ENCODE measurements around the gene JDP2.
"Not testable (repeated sequence)": the region's sequence is repeated elsewhere in the genome, so short reads cannot be mapped to it uniquely, and the experiment has no call there.

The JDP2 gene

GRCh38 chr14:75427482-75428229 is at the start of gene JDP2:
JDP2 (plus strand) TSS chr14:75428022; CDS start chr14:75437921, 9,899 bp downstream.
- peak in 1 of 2 donors; percentile 8 for DNase-seq (ENCODE audit: low read depth in 2 of 2)

- DNase-seq (ENCODE audit: low read depth in 2 of 2): no peak
Observed at GRCh38 chr14:75379246-75379929, 48.4 kb upstream of the JDP2 start.

GRCh38 chr14:75379930-75380270 is 47.9 kb upstream of the JDP2 start:
- no peak for DNase-seq (ENCODE audit: low read depth in 2 of 2)

- no peak for DNase-seq (ENCODE audit: low read depth in 2 of 2)
Observed at GRCh38 chr14:75380656-75381055, 47.2 kb upstream of the JDP2 start.

- no peak for DNase-seq (ENCODE audit: low read depth in 2 of 2)
Observed at GRCh38 chr14:75381642-75382041, 46.2 kb upstream of the JDP2 start.

- not testable (repeated sequence) for DNase-seq (ENCODE audit: low read depth in 2 of 2)
Observed at GRCh38 chr14:75383219-75383618, 44.6 kb upstream of the JDP2 start.

- no peak for DNase-seq (ENCODE audit: low read depth in 2 of 2)
Observed at GRCh38 chr14:75383721-75384120, 44.1 kb upstream of the JDP2 start.

GRCh38 chr14:75389679-75390078 is 38.1 kb upstream of the JDP2 start:
- no peak for DNase-seq (ENCODE audit: low read depth in 2 of 2)

GRCh38 chr14:75390183-75390582 is 37.6 kb upstream of the JDP2 start:
- no peak for DNase-seq (ENCODE audit: low read depth in 2 of 2)

- no peak for DNase-seq (ENCODE audit: low read depth in 2 of 2)
Observed at GRCh38 chr14:75391953-75392352, 35.9 kb upstream of the JDP2 start.

GRCh38 chr14:75392686-75393641 is 34.9 kb upstream of the JDP2 start:
- DNase-seq (ENCODE audit: low read depth in 2 of 2): no peak

- DNase-seq (ENCODE audit: low read depth in 2 of 2): no peak
Observed at GRCh38 chr14:75393794-75394193, 34.0 kb upstream of the JDP2 start.

- no peak for DNase-seq (ENCODE audit: low read depth in 2 of 2)
Observed at GRCh38 chr14:75395862-75396261, 32.0 kb upstream of the JDP2 start.

- no peak for DNase-seq (ENCODE audit: low read depth in 2 of 2)
Observed at GRCh38 chr14:75399321-75399720, 28.5 kb upstream of the JDP2 start.

- DNase-seq (ENCODE audit: low read depth in 2 of 2): no peak
Observed at GRCh38 chr14:75399843-75400775, 27.7 kb upstream of the JDP2 start.

- no peak for DNase-seq (ENCODE audit: low read depth in 2 of 2)
Observed at GRCh38 chr14:75401361-75401760, 26.5 kb upstream of the JDP2 start.

GRCh38 chr14:75402867-75403413 is 24.9 kb upstream of the JDP2 start:
- no peak for DNase-seq (ENCODE audit: low read depth in 2 of 2)

- no peak for DNase-seq (ENCODE audit: low read depth in 2 of 2)
Observed at GRCh38 chr14:75404847-75405246, 23.0 kb upstream of the JDP2 start.

GRCh38 chr14:75406102-75406501 is 21.7 kb upstream of the JDP2 start:
- no peak for DNase-seq (ENCODE audit: low read depth in 2 of 2)

- no peak for DNase-seq (ENCODE audit: low read depth in 2 of 2)
Observed at GRCh38 chr14:75406856-75407255, 21.0 kb upstream of the JDP2 start.

All from stimulated activated CD8-positive, alpha-beta memory T cell treated with anti-CD3 and anti-CD28 coated beads, Interleukin-15, amount 100 ng/mL, for 4 hours (primary cell).